NCI-H1436 treated with DMSO at 0.1 percent for 48 hours (cell line): Measurements from ENCODE around the gene OVAAL.

Source experiments
- DNase-seq: peaks from one replicate; lab custom pipeline; 2025; lab: John Stamatoyannopoulos, UW

OVAAL gene

DNA sequence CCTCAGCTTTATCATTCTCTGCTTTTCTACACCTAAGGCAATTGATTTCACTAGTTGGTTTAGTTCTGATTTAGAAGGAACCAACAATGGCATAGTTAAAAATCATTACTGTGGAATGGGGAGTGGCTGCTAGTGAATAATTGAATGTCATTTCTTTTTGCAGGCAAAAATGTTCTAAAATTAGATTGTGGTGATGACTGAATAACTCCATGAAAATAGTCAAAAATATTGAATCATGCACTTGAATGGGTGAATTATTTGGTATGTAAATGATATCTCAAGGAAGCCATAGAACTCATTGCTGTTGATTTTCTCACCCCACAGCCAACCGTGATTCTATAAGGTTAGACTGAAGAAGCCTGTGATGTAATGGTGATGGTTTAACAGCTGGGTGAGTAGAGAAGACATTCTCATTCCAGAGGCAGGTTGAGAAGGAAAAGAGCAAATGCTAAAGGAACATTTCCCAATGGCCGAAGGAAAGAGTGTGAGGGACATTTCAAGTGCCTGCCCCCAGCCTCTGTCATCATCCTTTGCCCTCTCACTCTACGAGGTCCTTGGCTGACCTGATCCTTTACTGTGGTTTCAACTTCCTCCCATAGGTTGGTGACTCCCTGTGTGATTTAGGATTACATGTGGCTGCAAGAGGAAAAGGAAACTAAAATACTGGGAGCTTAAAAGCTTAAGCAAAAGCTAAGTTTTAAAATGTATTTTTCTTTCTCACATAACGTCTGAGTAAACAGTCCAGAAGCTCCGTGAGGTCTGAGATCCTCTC, 12.5 kb downstream of the OVAAL start:
- no peak for DNase-seq

DNA sequence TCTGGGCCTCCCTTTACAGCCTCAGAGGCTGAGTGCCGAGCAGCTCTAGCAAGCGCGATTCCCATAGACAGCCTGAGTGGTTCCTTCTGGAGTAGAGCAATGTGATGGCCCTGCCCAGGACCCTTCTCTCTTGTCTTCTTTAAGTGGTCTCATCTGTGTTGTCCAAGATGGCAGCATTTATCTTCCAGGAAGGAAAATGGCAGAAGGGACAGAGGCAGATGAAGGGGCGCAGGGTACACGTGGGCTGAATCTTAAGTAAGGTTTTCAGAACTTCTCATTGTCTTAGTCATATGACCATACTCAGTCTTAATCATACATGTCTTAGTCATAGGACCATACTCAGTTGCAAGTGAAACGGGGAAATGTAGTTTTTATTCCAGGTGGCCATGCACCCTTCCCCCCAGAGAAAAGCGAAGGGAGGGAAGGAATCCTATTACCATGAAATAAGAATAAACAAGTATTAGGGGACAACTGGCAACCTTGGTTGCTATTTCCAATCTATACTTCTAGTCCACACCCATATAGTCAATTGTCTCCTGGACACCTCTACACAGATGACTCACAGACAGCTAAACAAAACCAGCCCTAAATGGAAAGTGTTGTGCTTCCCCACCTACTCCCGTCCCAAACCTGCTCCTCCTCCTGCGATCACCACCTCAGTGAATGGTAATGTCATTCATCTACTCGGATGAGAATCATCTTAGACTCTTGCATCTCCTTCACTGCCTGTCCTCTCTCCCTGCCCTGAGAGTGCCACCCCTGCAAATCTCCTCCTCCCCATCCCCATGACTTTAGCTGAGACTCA, 13.3 kb downstream of the OVAAL start:
- DNase-seq = no peak

DNA sequence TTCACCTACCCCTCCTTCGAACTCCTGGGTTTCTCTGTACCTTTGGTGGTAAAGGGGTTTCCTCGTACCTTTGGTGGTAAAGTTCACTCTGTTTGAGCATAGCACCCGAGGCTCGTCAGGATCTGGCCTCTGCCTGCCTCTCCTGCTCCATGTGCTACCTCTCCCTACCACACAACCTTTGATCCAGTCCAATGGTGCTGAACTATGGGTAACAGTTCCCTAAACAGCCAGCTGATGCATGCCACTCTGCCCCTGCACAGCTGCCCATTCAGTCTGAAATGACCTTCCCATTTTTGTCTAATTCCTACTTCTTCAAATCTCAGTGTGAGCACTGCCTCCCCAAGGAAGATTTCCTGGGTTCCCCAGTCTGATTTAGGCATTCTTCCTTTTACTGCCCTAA, 14.0 kb downstream of the OVAAL start:
- DNase-seq = no peak

DNA sequence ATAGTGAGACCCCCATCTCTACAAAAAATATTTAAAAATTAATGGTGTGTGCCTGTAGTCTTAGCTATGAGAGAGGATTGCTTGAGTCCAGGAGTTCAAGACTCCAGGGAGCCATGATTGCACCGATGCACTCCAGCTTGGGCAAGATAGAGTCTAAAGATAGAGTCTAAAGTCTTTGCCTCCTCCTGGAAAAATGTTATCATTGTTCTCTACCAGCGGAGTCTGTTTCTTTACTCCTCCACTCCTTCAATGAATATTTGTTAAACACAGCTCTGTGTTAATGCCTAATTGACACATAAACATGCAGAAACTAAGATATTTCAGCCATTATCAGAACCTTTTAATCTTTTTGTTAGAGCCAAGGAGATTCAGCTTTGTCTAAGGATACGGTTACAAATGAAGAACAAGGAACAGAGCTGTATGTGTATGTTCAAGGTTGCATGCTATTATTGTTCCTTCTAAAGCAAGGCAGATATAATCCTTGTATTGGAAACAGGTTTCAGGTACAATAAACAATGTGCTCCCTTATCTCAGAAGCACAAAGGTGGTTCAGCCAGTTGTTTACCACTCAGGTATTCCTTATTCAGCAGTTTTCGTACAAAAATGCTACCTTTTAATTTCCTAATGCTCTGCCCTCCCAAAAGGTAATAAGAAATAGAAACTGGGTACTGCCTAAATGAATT, 15.4 kb downstream of the OVAAL start:
- no peak for DNase-seq

DNA sequence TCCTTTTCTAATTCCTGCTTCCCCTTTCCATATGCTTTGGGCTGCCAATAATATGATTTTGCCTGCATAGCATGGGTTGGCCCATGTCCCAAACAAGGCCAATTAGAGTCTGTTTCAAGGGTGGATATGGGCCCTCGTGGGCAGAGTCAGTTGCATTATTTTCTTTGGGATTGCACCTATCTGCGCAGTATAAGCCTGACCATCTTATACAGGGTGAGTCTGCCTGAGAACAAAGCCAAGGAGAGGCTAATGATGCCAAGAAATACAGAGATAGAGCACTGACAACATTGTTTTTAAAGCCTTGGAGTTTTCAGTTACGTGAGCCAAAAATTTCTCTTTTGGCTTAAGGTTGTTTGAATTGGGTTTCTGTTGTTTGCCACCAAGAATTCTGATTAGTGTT, 18.6 kb downstream of the OVAAL start:
- no peak for DNase-seq

DNA sequence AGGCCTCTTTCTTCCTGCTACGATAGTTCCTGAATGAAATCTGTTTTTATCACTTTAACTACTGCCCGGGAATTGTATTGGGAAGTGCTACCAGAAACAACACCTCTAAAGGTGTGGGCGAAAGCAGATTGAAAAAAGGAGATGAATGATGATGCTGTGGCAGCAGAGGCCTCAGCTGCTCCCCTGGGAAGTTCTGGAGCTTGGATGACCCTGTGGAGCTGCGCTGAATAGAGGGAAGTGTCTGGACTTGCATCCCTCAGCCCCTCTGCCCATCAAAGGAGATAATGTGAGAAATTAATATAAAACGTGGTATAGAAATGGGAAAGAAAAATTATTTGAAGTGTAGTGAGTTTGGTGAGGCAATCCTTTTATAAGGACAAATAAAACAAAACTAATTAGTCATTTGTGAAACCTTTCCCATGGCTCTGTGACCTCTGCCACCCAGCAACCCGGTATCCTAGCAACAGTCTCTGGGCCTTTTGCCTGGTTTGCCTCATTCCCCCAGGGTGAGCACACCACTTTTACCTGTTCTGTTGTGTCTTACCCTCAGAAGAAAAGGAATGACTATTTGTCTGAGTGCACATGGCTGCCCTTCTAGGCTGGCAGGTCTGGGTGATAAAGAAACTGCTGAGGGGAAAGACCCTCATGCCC, 21.3 kb downstream of the OVAAL start:
- no peak for DNase-seq

DNA sequence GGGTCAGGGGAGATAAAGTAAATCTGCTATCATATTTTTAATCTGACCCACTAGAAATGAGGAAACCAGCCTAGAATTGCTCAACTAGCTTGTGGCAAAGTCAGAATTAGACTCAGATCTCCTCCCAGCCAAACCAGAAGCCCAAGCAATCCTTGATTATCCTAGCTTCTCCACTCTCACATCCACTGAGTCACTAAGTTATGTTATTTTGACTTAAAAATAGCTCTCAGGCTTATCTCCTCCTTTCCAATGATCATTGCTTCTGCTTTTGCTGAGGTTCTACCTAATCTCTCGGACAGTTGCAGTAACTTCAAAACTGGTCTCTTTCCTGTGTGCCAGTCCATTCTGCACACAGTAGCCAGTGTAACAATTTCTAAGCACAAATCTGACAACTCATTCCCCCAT, 22.9 kb downstream of the OVAAL start:
- no peak for DNase-seq

DNA sequence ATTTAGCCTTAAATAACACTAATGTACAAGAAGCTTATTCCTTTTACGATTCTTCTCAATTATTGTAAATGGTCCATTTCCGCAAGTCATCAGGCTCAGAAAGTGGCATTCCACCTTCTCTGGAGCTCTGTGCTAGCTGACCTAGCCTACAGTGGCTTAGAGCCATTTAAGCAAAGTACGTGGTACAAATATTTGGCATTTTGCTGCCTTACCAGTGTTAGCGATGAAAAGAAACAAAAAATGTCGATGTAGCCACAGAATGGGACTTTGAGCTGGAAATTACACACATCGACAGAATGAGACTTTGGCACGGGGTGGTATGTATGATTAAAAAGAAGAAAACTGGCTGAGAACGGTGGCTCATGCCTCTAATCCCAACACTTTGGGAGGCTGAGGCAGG, 26.1 kb downstream of the OVAAL start:
- DNase-seq = no peak

DNA sequence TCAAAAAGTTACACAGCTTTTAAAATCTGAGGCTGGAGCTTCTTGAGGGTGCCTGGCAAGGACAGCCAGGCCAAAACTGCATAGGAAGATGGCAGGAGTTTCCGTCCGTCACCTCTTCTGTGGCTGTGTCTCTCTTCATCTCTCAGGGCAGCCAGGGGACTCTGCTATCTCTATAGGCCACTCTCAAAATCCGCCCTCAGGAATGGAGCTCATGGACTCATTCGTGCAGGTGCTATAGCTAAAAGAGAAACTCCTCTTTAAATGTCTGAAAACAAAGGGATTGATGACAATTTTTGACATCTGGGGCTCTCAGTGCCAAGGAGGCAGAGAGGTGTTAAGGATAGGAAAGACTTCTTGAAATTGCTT, 27.2 kb downstream of the OVAAL start:
- DNase-seq = no peak

DNA sequence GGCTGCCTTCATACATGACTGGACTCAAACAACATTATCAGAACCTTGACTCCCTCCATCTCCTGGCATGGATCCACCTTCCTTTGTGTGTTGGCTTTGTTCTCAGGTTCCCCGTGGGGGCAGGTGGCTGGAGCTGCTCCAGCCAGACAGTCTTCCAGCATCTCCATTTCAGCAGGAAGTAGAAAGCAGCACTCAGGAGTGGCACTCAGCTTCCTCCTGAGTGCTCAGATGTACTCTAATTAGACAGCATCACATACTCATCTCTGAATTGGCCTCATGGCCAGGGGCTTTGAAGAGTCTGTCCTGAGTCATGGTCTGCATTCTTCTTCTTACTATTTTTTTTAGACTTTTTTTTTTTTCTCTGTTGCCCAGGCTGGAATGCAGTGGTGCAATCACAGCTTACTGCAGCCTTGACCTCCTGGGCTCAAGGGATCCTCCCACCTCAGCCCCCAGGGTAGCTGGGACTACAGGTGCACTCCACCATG, 27.9 kb downstream of the OVAAL start:
- DNase-seq = peak; percentile 71

DNA sequence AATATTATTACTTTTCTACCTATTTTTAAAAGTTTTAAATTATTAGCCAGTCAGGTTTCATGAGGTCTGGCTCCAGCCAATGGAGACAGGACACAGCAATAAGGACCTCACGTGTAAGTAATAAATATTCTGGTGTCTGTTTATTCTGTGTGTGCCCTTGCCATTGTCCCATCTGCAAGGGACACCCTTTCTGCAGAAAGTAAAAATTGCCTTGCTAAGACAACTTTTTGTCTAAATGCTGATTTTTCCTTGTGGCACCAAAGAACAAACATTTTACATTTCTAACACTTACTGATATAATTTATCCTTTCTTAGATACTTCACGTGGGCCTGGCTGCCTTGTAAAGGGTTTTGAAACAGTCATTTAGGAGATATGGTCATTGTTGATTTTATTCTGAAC, 29.4 kb downstream of the OVAAL start:
- no peak for DNase-seq

DNA sequence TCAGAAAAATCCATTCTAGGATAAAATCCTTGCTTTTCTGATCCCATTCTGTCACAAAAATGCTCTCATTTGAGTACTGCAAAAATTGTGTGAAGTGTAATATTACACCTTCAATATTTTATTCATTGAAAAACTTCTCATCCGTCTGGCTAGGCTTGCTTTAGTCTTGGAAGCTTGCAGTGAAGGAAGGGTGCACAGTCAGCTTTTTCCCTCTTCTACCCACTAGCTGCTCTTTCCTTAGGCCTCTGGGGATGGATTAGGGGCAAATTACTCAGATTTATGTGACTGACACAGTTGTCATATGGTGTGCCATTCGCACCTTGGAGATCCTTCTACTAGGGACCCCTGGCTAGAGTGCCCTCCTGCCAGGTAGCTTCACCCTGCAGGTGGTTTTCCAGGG, 32.1 kb downstream of the OVAAL start:
- DNase-seq = no peak

DNA sequence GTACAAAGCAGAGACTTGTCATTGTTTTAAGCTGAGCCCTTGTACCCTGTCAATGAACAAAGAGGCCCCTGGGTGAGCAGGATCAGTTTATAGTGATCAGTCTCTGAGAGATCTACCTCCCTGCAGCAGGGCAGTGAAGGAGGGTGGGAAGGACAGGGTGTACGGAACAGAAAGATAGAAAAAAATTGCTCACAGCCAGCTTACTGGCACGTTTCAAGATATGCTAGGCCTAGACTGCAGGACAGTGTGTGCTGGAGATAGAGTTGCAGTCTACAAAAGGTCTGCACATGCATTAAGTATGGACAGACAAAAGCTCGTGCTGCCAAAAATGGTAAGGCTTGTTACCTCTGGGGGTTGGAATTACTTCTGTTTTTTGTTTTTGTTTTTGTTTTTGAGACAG, 34.6 kb downstream of the OVAAL start:
- no peak for DNase-seq

DNA sequence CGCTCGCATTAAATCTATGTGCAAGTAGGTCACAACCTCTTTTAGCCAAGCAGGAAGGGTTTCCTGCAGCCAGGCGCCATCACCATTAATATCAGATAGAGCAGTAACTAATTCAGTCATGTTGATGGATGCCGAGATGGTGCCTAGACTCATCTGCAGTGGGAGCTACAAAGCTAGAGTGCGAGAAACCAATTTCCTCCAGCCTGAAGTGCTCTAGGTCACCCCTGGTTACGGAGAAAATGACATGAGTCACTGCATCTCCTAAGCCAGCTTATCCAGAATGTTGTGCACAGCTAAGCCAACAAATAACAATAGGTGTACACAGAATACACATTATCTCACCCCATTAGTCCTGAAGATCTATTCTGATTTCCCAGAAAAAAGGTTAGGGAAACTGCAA, 36.0 kb downstream of the OVAAL start:
- DNase-seq = peak; percentile 63

DNA sequence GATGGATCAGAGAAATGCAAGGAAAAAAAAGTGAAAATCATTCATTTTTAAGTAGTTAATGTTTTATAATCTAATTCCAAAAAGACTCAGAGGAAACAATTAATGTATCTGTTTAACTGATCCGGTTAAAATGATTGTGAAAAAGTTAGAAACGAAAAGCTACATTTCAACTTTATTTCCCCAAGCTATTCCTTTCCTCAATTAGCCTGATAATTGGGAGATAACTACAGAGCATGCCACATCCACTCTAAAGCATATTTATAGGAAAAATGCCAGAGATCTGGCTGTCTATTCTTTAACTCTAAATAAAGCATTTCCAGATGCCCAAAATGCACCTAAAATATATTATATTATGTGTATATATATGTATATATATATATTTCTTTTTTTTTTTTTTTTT, 37.2 kb downstream of the OVAAL start:
- DNase-seq = no peak

DNA sequence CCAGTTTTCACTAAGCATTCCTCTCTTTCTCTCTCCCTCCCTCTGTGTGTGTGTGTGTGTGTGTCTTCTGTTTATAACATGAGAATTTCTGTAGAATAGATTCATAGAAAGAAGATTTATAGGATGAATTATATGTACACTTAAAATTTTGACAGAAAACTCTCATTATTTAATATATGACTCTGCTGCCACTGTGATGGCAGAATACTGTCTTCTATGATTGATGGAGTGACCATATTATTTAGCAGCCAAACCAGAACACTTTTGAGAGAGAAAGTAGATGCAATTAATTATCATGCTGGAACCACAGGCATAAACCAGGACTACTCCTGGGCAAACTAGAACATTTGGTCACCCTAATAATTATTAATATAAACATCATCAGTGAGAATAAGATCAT, 38.8 kb downstream of the OVAAL start:
- DNase-seq = no peak

DNA sequence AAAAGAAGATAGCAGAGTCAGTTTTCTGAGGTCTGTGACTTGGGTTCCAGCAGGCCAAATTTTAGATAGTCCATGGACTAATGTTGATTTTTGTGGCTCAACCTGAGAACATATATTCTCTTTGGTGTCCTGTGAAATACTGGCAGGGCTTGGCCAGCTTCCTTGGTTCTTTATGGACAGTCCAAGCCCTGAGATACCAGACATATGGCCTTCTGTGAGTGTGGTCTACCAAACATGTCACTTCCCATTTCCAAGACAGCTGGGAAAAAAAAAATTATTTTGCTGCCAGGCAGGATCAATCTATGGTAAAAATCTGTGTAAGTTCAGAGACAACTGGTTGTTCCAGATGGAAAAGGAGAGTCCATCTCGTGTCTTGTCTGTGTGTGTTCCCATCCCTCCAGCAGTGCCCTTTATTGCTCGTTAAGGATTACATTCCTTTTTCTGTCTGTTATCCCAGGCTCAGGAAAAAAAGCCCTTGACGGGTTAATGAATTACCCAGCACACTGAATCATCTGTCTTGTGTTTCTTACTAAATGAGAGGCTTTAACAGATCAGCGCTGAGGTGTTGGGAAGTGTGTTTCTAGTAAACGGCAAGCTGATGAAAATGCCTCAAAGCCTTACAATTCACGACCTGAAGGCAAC, 39.7 kb downstream of the OVAAL start:
- no peak for DNase-seq

DNA sequence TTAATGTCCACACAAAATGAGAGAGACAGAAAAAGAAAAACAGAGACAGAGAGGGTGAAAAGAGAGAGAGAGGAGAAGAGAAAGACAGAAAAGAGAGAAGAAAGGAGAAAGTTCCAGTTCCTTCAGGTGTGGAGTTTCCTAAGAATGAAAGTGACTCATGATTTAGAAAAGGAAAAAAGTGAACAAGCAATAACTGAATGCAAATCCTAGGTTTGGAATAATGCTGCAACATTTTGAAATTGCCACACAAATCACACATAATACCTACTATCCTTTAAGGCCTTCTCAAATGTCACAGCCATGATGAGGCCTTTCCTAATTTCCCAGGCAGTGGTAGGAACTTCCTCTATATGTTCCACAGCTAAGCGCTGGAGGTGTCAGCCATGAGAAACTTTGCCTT, 41.6 kb downstream of the OVAAL start:
- DNase-seq = no peak

DNA sequence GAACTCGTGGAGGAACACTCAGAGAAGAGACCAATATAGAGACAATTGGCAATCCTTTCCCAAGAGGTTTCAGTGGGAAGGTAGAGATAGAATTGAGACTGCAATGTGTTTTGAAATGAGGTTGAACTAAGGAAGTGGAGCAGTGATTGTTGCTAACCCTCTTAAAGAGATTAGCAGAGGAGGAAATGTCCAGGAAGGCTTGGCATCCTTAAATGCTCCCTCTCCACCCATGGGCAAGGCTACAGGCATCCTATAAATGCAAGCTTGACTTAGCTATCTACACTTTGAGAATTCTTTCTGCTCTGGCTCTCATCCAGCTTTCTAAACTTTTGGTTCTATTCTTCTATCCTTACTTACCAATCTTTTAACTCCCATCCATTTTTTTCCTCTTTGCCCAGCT, 42.7 kb downstream of the OVAAL start:
- DNase-seq = no peak

DNA sequence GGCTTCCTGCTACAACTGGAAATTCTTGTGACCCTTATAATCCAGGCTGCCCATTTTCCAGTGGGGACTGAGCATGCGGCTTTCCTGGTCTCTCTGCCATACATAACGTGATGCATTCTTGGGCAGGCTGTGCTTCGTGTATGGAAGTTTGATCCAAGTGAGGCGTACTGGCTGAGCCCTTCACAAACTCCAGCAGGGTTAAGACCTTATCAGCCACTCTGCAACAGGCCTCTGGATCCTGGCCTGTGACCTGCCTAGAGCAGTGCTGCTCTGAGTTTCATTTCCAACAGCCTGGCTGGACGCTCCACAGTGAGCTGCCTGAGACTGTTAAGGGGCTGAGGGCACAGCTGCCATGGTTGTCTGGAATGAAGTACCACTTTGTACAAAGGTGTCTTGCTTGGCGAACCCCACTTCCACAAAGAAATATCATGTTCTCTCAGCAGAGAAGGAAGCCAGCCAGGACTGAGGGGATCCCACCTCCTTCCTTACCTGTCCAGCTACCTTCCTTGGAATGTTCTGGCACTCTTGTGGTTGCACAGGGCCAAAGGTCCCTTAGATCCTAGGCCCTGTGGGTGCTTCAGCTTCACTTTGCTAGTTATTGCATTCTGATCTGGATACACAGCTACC, 44.6 kb downstream of the OVAAL start:
- no peak for DNase-seq

DNA sequence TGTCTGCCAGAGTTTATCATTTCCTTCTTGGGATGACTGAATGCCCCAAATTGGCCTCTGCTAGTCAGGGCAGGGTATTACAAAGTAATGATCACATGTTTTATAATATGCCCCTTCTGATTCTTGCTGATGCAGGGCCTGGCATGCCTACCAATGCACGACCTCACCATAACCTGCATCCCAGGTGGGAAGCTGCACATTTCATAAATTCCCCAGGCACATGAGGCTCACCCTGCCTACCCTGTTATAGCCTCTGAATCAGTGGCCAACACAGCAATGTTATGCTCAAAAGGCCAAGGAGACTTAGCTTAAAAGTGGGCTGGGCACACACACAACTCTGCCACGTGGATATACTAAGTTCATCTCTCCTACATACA, 45.1 kb downstream of the OVAAL start:
- no peak for DNase-seq

DNA sequence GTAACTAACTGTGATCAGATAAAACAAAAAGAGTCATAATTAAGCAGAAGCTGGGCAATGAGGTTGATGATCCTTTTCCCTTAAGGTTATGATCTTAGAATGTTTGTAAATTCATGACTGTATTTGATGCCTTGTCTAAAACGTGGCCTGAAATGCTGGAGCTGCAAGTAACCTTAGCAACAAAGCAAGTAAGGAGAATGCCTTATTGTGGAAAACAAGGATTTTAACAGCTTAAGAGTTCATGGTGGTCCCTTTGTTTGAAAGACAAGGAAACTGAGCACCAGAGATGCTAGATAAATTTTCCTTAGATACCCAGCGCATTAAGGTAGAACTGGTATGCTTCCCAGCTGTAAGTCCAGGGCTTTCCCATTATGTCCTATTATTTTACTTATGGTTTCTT, 47.4 kb downstream of the OVAAL start:
- DNase-seq = no peak
